Suprapubic skin (tissue), 4 donors: ENCODE data around the gene MRPL40.

Experiments used
- CTCF ChIP-seq, 2 donors: fragments of 200-600 bp in 1 of 2; fragments of 450-650 bp in 1 of 2; sonication (generic) in 1 of 2; IDR thresholded peaks; one replicate each; pipeline ENCODE4 v1.5.1; 2016 to 2019; ENCODE audit warnings: antibody characterized with exemption in 2 of 2, mild to moderate bottlenecking in 1 of 2, moderate library complexity in 1 of 2
- POLR2A ChIP-seq, 2 donors: fragments of 450-650 bp; IDR thresholded peaks; one replicate each; pipeline ENCODE4 v1.6.1; 2017; ENCODE audit warnings: antibody characterized with exemption in 2 of 2, mild to moderate bottlenecking in 2 of 2, moderate library complexity in 2 of 2
- POLR2AphosphoS5 ChIP-seq, 3 donors: sonication (generic); formaldehyde crosslinking; IDR thresholded peaks; one replicate each; pipeline ENCODE4 v1.6.1; 2017; ENCODE audit warnings: antibody characterized with exemption in 3 of 3

GRCh38 chr22:19449422-19449767 lies 17.1 kb downstream of the MRPL40 start:
- no peak for TF ChIP-seq CTCF (IDR thresholded peaks at IDR 0.05)
- TF ChIP-seq POLR2A (IDR thresholded peaks at IDR 0.05) = no peak
- no peak for TF ChIP-seq POLR2AphosphoS5 (IDR thresholded peaks at IDR 0.05)
